Loucy (cell line): ENCODE data around the gene SKI.
"Not testable (repeated sequence)": the region's sequence is repeated elsewhere in the genome, so short reads cannot be mapped to it uniquely, and the experiment has no call there.

Source experiments
- H2AFZ ChIP-seq: fragments of 200-600 bp; sonication (generic); 2 replicates; pipeline ENCODE4 v1.6.0; 2016; ENCODE audit warnings: antibody characterized with exemption, mild to moderate bottlenecking, low read length, moderate library complexity
- H3F3A ChIP-seq: fragments of 200-600 bp; 2 replicates; pipeline ENCODE4 v1.6.0; 2016; ENCODE audit warnings: antibody characterized with exemption, low read depth, mild to moderate bottlenecking
- H3K27me3 ChIP-seq: fragments of 200-600 bp; sonication (generic); 2 replicates; pipeline ENCODE4 v1.6.1; 2014; ENCODE audit warnings: low read length, mild to moderate bottlenecking; ENCODE audit not compliant: insufficient read depth, poor library complexity, severe bottlenecking
- H3K36me3 ChIP-seq: fragments of 200-600 bp; sonication (generic); 2 replicates; pipeline ENCODE4 v1.6.1; 2016; ENCODE audit warnings: low read length; ENCODE audit not compliant: insufficient read depth
- H3K4me1 ChIP-seq: fragments of 200-600 bp; sonication (generic); 2 replicates; pipeline ENCODE4 v1.5.1; 2014; ENCODE audit warnings: low read length, mild to moderate bottlenecking; ENCODE audit not compliant: insufficient read depth, poor library complexity, severe bottlenecking
- H3K4me2 ChIP-seq: fragments of 200-600 bp; sonication (generic); 2 replicates; pipeline ENCODE4 v1.6.0; 2014; ENCODE audit warnings: antibody characterized with exemption, low read length, low read depth, mild to moderate bottlenecking; ENCODE audit not compliant: poor library complexity, severe bottlenecking
- H3K4me3 ChIP-seq: fragments of 200-600 bp; sonication (generic); 2 replicates; pipeline ENCODE4 v1.5.1; 2014; ENCODE audit warnings: low read length, mild to moderate bottlenecking, mixed read lengths; ENCODE audit not compliant: poor library complexity, severe bottlenecking
- H3K79me2 ChIP-seq: fragments of 200-600 bp; sonication (generic); 2 replicates; pipeline ENCODE4 v1.6.1; 2014; ENCODE audit warnings: low read length; ENCODE audit not compliant: insufficient read depth
- H3K9ac ChIP-seq: fragments of 200-600 bp; sonication (generic); 2 replicates; pipeline ENCODE4 v1.6.0; 2014; ENCODE audit warnings: mild to moderate bottlenecking, low read depth, low read length, moderate library complexity; ENCODE audit not compliant: poor library complexity, severe bottlenecking
- H3K9me2 ChIP-seq: fragments of 200-600 bp; sonication (generic); replicated peaks from 2 replicates; pipeline ENCODE4 v1.6.1; 2016; ENCODE audit warnings: low read depth, low read length, mixed read lengths
- H3K9me3 ChIP-seq: fragments of 200-600 bp; sonication (generic); 2 replicates; pipeline ENCODE4 v1.6.1; 2014; ENCODE audit warnings: mild to moderate bottlenecking, antibody characterized with exemption, low read length, low read depth; ENCODE audit not compliant: insufficient read depth
- H4K20me1 ChIP-seq: fragments of 200-600 bp; sonication (generic); 2 replicates; pipeline ENCODE4 v1.6.0; 2014; ENCODE audit warnings: antibody characterized with exemption, low read length, mild to moderate bottlenecking; ENCODE audit not compliant: insufficient read depth, poor library complexity, severe bottlenecking
- CTCF ChIP-seq: fragments of 200-600 bp; sonication (generic); conservative IDR thresholded peaks from 2 replicates; pipeline ENCODE4 v1.5.1; 2014; ENCODE audit warnings: mild to moderate bottlenecking, antibody characterized with exemption, low read length
- EZH2phosphoT487 ChIP-seq: fragments of 200-600 bp; IDR thresholded peaks from 2 replicates; pipeline ENCODE4 v1.6.1; 2018; ENCODE audit warnings: antibody characterized with exemption, mild to moderate bottlenecking, moderate library complexity, borderline replicate concordance

Gene SKI

GRCh38 chr1:2330035-2330434 lies 101.9 kb downstream of the SKI start:
- Histone ChIP-seq H3K79me2 (no peaks in the 10 kb centered on the region), H3K4me1 (no peaks in the 10 kb centered on the region), H3K4me2 (no peak overlapping the region), H3K9me3 (no peaks in the 10 kb centered on the region), H3K9me2 (no peaks in the 10 kb centered on the region), H3K36me3 (no peaks in the 10 kb centered on the region), H3K4me3 (no peak overlapping the region), H3K9ac (no peak overlapping the region), H2AFZ (no peak overlapping the region), H3F3A (no peaks in the 10 kb centered on the region), H3K27me3 (no peaks in the 10 kb centered on the region), H4K20me1 (no peaks in the 10 kb centered on the region)
- no peak for TF ChIP-seq CTCF

- H3K4me1 ChIP-seq = no peaks in the 10 kb centered on the region
- H3K79me2 ChIP-seq = no peaks in the 10 kb centered on the region
- no peaks in the 10 kb centered on the region for H3K36me3 ChIP-seq
- TF ChIP-seq EZH2phosphoT487 (no peak), CTCF (no peak)
- H3K4me3 ChIP-seq = no peak overlapping the region
- no peaks in the 10 kb centered on the region for H3K27me3 ChIP-seq
- no peaks in the 10 kb centered on the region for H4K20me1 ChIP-seq
- H3K9me2 ChIP-seq = no peaks in the 10 kb centered on the region
- no peaks in the 10 kb centered on the region for H3F3A ChIP-seq
- no peaks in the 10 kb centered on the region for H3K9me3 ChIP-seq
- H2AFZ ChIP-seq = no peak overlapping the region
- no peak overlapping the region for H3K4me2 ChIP-seq
- H3K9ac ChIP-seq = no peak overlapping the region
These were observed 102.5 kb downstream of the SKI start for GRCh38 chr1:2330519-2331199.

GRCh38 chr1:2331200-2331544 lies 103.1 kb downstream of the SKI start:
- Histone ChIP-seq H3K9ac (no peak overlapping the region), H4K20me1 (no peaks in the 10 kb centered on the region), H3F3A (no peaks in the 10 kb centered on the region), H2AFZ (no peak overlapping the region), H3K79me2 (no peaks in the 10 kb centered on the region), H3K4me1 (no peaks in the 10 kb centered on the region), H3K4me3 (no peak overlapping the region), H3K36me3 (no peaks in the 10 kb centered on the region), H3K9me2 (no peaks in the 10 kb centered on the region), H3K27me3 (no peaks in the 10 kb centered on the region), H3K4me2 (no peak overlapping the region), H3K9me3 (no peaks in the 10 kb centered on the region)
- TF ChIP-seq EZH2phosphoT487 (no peak), CTCF (no peak)

- not testable (repeated sequence) for H3K9me2 ChIP-seq, H3F3A ChIP-seq, H3K4me2 ChIP-seq, H3K4me1 ChIP-seq, H3K9ac ChIP-seq, H3K9me3 ChIP-seq, H3K4me3 ChIP-seq, H3K79me2 ChIP-seq, H2AFZ ChIP-seq, H3K27me3 ChIP-seq, H4K20me1 ChIP-seq, H3K36me3 ChIP-seq
These were observed 103.5 kb downstream of the SKI start for GRCh38 chr1:2331580-2331979.
